ENCODE results near the gene EHBP1.
A peak's percentile ranks its signal among the peaks of the same experiment; 100 is the strongest.

Gene EHBP1

GRCh38 chr2:62913311-62913710 is 207.8 kb downstream of the EHBP1 start:
- no peak overlapping the region for H3K9ac ChIP-seq (ENCODE audit: low read length)
- no peaks in the 10 kb centered on the region for H3F3A ChIP-seq (ENCODE audit: insufficient read depth, low read length)
- H3K4me3 ChIP-seq (ENCODE audit: low read depth, low read length, poor library complexity, severe bottlenecking): no peak overlapping the region
- no peak overlapping the region for H3K27ac ChIP-seq (ENCODE audit: low read depth, low read length, poor library complexity, severe bottlenecking)
- no peaks in the 10 kb centered on the region for H3K9me2 ChIP-seq (ENCODE audit: low read depth, low read length)
- H3K36me3 ChIP-seq (ENCODE audit: insufficient read depth, low read length): no peaks in the 10 kb centered on the region
- no peaks in the 10 kb centered on the region for H3K9me3 ChIP-seq (ENCODE audit: low read length)
- no peaks in the 10 kb centered on the region for H3K4me1 ChIP-seq (ENCODE audit: insufficient read depth, low read length, severe bottlenecking)
- H2AFZ ChIP-seq (ENCODE audit: low read length): no peak overlapping the region
- no peaks in the 10 kb centered on the region for H3K27me3 ChIP-seq (ENCODE audit: insufficient read depth, low read length)
- no peak for TF ChIP-seq EZH2 (IDR thresholded peaks at IDR 0.05; ENCODE audit: borderline replicate concordance, low read length)
- no peak for TF ChIP-seq CTCF (IDR thresholded peaks at IDR 0.05; ENCODE audit: low read length)
- H4K20me1 ChIP-seq (ENCODE audit: insufficient read depth, low read length): no peaks in the 10 kb centered on the region
- H3K79me2 ChIP-seq (ENCODE audit: insufficient read depth, low read length): no peaks in the 10 kb centered on the region
- H3K4me2 ChIP-seq (ENCODE audit: low read length): no peak overlapping the region

- Histone ChIP-seq H3K4me1 (ENCODE audit: insufficient read depth, low read length, severe bottlenecking) (peaks cover 7% of the 10 kb centered on the region), H3K27me3 (ENCODE audit: insufficient read depth, low read length) (no peaks in the 10 kb centered on the region), H3K27ac (ENCODE audit: low read depth, low read length, poor library complexity, severe bottlenecking) (peak overlapping the region; percentile 13), H3F3A (ENCODE audit: insufficient read depth, low read length) (no peaks in the 10 kb centered on the region), H3K9me3 (ENCODE audit: low read length) (peaks cover 4% of the 10 kb centered on the region; the same call in 1 of the 2 replicates), H3K9ac (ENCODE audit: low read length) (no peak overlapping the region), H2AFZ (ENCODE audit: low read length) (no peak overlapping the region), H3K4me3 (ENCODE audit: low read depth, low read length, poor library complexity, severe bottlenecking) (no peak overlapping the region), H3K4me2 (ENCODE audit: low read length) (no peak overlapping the region), H3K9me2 (ENCODE audit: low read depth, low read length) (no peaks in the 10 kb centered on the region), H4K20me1 (ENCODE audit: insufficient read depth, low read length) (no peaks in the 10 kb centered on the region), H3K79me2 (ENCODE audit: insufficient read depth, low read length) (no peaks in the 10 kb centered on the region), H3K36me3 (ENCODE audit: insufficient read depth, low read length) (no peaks in the 10 kb centered on the region)
- TF ChIP-seq EZH2 (IDR thresholded peaks at IDR 0.05; ENCODE audit: borderline replicate concordance, low read length) (no peak), CTCF (IDR thresholded peaks at IDR 0.05; ENCODE audit: low read length) (no peak)
These were observed 213.5 kb downstream of the EHBP1 start for GRCh38 chr2:62919041-62919440.

- H3K9me3 ChIP-seq (ENCODE audit: low read length): peaks cover 14% of the 10 kb centered on the region
- H3K27ac ChIP-seq (ENCODE audit: low read depth, low read length, poor library complexity, severe bottlenecking): no peak overlapping the region
- TF ChIP-seq EZH2 (IDR thresholded peaks at IDR 0.05; ENCODE audit: borderline replicate concordance, low read length): no peak
- TF ChIP-seq CTCF (IDR thresholded peaks at IDR 0.05; ENCODE audit: low read length): no peak
These were observed 214.6 kb downstream of the EHBP1 start for GRCh38 chr2:62920070-62920469.

More at GRCh38 chr2:62920070-62920469, 214.6 kb downstream of the EHBP1 start:
- no peaks in the 10 kb centered on the region for H3K27me3 ChIP-seq (ENCODE audit: insufficient read depth, low read length)
- no peak overlapping the region for H3K4me3 ChIP-seq (ENCODE audit: low read depth, low read length, poor library complexity, severe bottlenecking)
- H3K9ac ChIP-seq (ENCODE audit: low read length): no peak overlapping the region
- H3K4me1 ChIP-seq (ENCODE audit: insufficient read depth, low read length, severe bottlenecking): peaks cover 7% of the 10 kb centered on the region
- H3F3A ChIP-seq (ENCODE audit: insufficient read depth, low read length): no peaks in the 10 kb centered on the region
- no peak overlapping the region for H2AFZ ChIP-seq (ENCODE audit: low read length)
- H3K9me2 ChIP-seq (ENCODE audit: low read depth, low read length): no peaks in the 10 kb centered on the region
- H3K79me2 ChIP-seq (ENCODE audit: insufficient read depth, low read length): no peaks in the 10 kb centered on the region
- no peaks in the 10 kb centered on the region for H4K20me1 ChIP-seq (ENCODE audit: insufficient read depth, low read length)
- H3K36me3 ChIP-seq (ENCODE audit: insufficient read depth, low read length): no peaks in the 10 kb centered on the region
- H3K4me2 ChIP-seq (ENCODE audit: low read length): no peak overlapping the region
